GM10847 (cell line): ENCODE measurements around the gene PAIP1.

Experiments used
- POLR2A ChIP-seq: IDR thresholded peaks from 2 replicates; pipeline ENCODE4 v1.6.1; 2011; ENCODE audit not compliant: insufficient read length; ENCODE audit errors: extremely low read depth

PAIP1 gene

GRCh38 chr5:43497311-43498104 lies 59.4 kb downstream of the PAIP1 start:
- TF ChIP-seq POLR2A: no peak

GRCh38 chr5:43491326-43491725 lies 65.6 kb downstream of the PAIP1 start:
- no peak for TF ChIP-seq POLR2A

- no peak for TF ChIP-seq POLR2A
Observed at GRCh38 chr5:43486353-43486752, 70.5 kb downstream of the PAIP1 start.

GRCh38 chr5:43485406-43485805 lies 71.5 kb downstream of the PAIP1 start:
- no peak for TF ChIP-seq POLR2A

GRCh38 chr5:43484106-43484849 lies 72.6 kb downstream of the PAIP1 start:
- no peak for TF ChIP-seq POLR2A

GRCh38 chr5:43483298-43484105 lies 73.4 kb downstream of the PAIP1 start, which contains the start of gene TMEM267:
TMEM267 (minus strand) TSS chr5:43483865; CDS start chr5:43453969, 29,896 bp downstream.
- TF ChIP-seq POLR2A: peak; percentile 62

GRCh38 chr5:43482490-43483297 lies 74.2 kb downstream of the PAIP1 start:
- no peak for TF ChIP-seq POLR2A
